ENCODE measurements around the gene BCKDHA. TPM values are rescaled to one million over a fixed set of nuclear protein-coding genes. Genes with fewer than 3 reads are reported as not detected.

Gene BCKDHA
- total and polyA plus RNA-seq, 9 of the 15 experiments (the other 6 are each of a cell fraction or from before 2014, with no cell fraction given): 4.5 to 52.5 (median 14.1) TPM

GRCh38 chr19:41439441-41440222 is 42.0 kb downstream of the BCKDHA start, which contains the start of gene DMAC2 (continued):
- TF ChIP-seq MNT (conservative IDR thresholded peaks at IDR 0.05) (peak; percentile 78 to 94), DIDO1 (tag; IDR thresholded peaks at IDR 0.05; ENCODE audit: low read depth) (peak; percentile 72), TAF9B (IDR thresholded peaks at IDR 0.05; ENCODE audit: partially characterized antibody) (peak; percentile 96), GMEB1 (CRISPR knock-in tag; IDR thresholded peaks at IDR 0.05) (0 out of 2 replicates have a peak, but pooled peaks have one; percentile 11), CXXC5 (CRISPR knock-in tag; IDR thresholded peaks at IDR 0.05) (peak; percentile 83), POLR2AphosphoS5 (IDR thresholded peaks at IDR 0.05; ENCODE audit: control insufficient read depth, insufficient read depth, low read depth, low read length) (peak; percentile 87), MYC (IDR thresholded peaks at IDR 0.05; ENCODE audit: low read depth, low read length) (peak; percentile 71), MYC (CRISPR knock-in tag; IDR thresholded peaks at IDR 0.05; ENCODE audit: borderline replicate concordance, low read depth) (no peak), CTCF (IDR thresholded peaks at IDR 0.05 in 2 of 3, conservative IDR thresholded peaks at IDR 0.05 in 1 of 3; ENCODE audit: insufficient read depth in 2 of 3, low read depth in 1 of 3, low read length in 3 of 3) (peak; percentile 79 to 85 (median 84)), ID3 (CRISPR knock-in tag; IDR thresholded peaks at IDR 0.05) (no peak), ID3 (tag; IDR thresholded peaks at IDR 0.05) (peak; percentile 27; the same call in 1 of the 2 replicates), KDM5B (IDR thresholded peaks at IDR 0.05; ENCODE audit: insufficient replicate concordance, low read depth, low read length) (peak; percentile 72), ZC3H4 (CRISPR knock-in tag; IDR thresholded peaks at IDR 0.05; ENCODE audit: borderline replicate concordance) (no peak), PHF21A (IDR thresholded peaks at IDR 0.05; ENCODE audit: borderline replicate concordance, low read depth) (no peak), RAD21 (CRISPR knock-in tag; conservative IDR thresholded peaks at IDR 0.05 in 1 of 2, IDR thresholded peaks at IDR 0.05 in 1 of 2) (peak; percentile 37 to 57; a peak in 3 of 4 replicates), ADNP (tag; IDR thresholded peaks at IDR 0.05) (peak; percentile 91)

Data from K562 (cell line).